Smooth muscle cell of the brain vasculature (primary cell): Measurements from ENCODE around the gene FA2H.

Source experiments
- DNase-seq: peaks from one replicate; pipeline ENCODE4 v3.0.0-alpha.2; 2012; ENCODE audit warnings: low read depth, low spot score

The FA2H gene

GRCh38 chr16:74744566-74744965 is 30.1 kb downstream of the FA2H start:
- DNase-seq: no peak

- DNase-seq: no peak
Measured at GRCh38 chr16:74743668-74744299, 30.8 kb downstream of the FA2H start.

- DNase-seq: no peak
Measured at GRCh38 chr16:74743045-74743667, 31.5 kb downstream of the FA2H start.

GRCh38 chr16:74742051-74742481 is 32.6 kb downstream of the FA2H start:
- DNase-seq: no peak

- DNase-seq: no peak
Measured at GRCh38 chr16:74740795-74741304, 33.8 kb downstream of the FA2H start.

- DNase-seq: no peak
Measured at GRCh38 chr16:74739275-74739674, 35.3 kb downstream of the FA2H start.

GRCh38 chr16:74738816-74739215 is 35.8 kb downstream of the FA2H start:
- DNase-seq: no peak

GRCh38 chr16:74738113-74738541 is 36.5 kb downstream of the FA2H start:
- DNase-seq: no peak

GRCh38 chr16:74737521-74737920 is 37.1 kb downstream of the FA2H start:
- no peak for DNase-seq

- no peak for DNase-seq
Measured at GRCh38 chr16:74736531-74737157, 38.0 kb downstream of the FA2H start.

- no peak for DNase-seq
Measured at GRCh38 chr16:74735554-74735953, 39.1 kb downstream of the FA2H start.

GRCh38 chr16:74735162-74735452 is 39.5 kb downstream of the FA2H start:
- DNase-seq: no peak

- no peak for DNase-seq
Measured at GRCh38 chr16:74734361-74735161, 40.1 kb downstream of the FA2H start.

GRCh38 chr16:74732707-74733350 is 41.8 kb downstream of the FA2H start:
- no peak for DNase-seq

GRCh38 chr16:74731853-74732477 is 42.7 kb downstream of the FA2H start:
- DNase-seq: no peak

- no peak for DNase-seq
Measured at GRCh38 chr16:74729783-74730683, 44.6 kb downstream of the FA2H start.

- no peak for DNase-seq
Measured at GRCh38 chr16:74727903-74728302, 46.7 kb downstream of the FA2H start.

GRCh38 chr16:74726716-74727115 is 47.9 kb downstream of the FA2H start:
- DNase-seq: no peak

GRCh38 chr16:74725651-74726455 is 48.8 kb downstream of the FA2H start:
- no peak for DNase-seq
